Nephron progenitor cell (in vitro differentiated cells): Measurements from ENCODE around the gene CTDSPL.

ENCODE experiments used
- DNase-seq: peaks from one replicate; pipeline ENCODE4 v3.0.0; 2021
- H3K27ac Mint-ChIP-seq: 2 replicates; pipeline ENCODE4 v1.8.0; 2021; ENCODE audit warnings: mild to moderate bottlenecking, moderate library complexity, mixed read lengths
- H3K27me3 Mint-ChIP-seq: 2 replicates; pipeline ENCODE4 v1.8.0; 2021; ENCODE audit warnings: mild to moderate bottlenecking, low read depth, mixed read lengths; ENCODE audit not compliant: poor library complexity
- H3K36me3 Mint-ChIP-seq: 2 replicates; pipeline ENCODE4 v1.8.0; 2021; ENCODE audit warnings: low read depth, mixed read lengths
- H3K4me1 Mint-ChIP-seq: 2 replicates; pipeline ENCODE4 v1.8.0; 2021; ENCODE audit warnings: mixed read lengths
- H3K4me3 Mint-ChIP-seq: 2 replicates; pipeline ENCODE4 v1.8.0; 2021; ENCODE audit warnings: mild to moderate bottlenecking, moderate library complexity, mixed read lengths
- H3K9me3 Mint-ChIP-seq: 2 replicates; pipeline ENCODE4 v1.8.0; 2021; ENCODE audit warnings: mild to moderate bottlenecking, moderate library complexity, mixed read lengths
- TF ChIP-seq, protein P1 (sequence below): fragments of 200-600 bp; sonication (generic); IDR thresholded peaks from 2 replicates; pipeline ENCODE4 v1.5.0; 2021; ENCODE audit warnings: antibody characterized with exemption

The CTDSPL gene

DNA sequence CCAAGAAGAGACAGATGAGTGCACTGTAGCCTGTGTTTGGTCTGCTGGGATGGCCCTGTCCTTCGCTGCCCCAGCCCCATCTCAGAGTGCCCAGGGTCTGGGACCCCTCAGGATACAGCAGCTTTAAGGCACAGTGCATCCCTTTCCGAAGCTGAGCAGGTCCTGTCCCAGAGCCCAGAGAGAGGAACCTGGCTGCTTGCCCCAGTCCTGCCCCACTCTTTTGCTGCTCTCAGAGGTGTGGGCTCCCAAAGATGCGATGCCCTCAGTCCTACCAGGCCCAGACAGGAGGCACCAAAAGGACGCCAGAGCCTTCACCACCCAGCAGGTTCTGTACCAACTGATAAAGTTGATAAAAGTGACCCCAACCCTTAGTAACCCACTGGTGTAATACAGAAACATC lies 159.5 kb downstream of the CTDSPL start:
- Mint-ChIP-seq H3K27ac (no peak overlapping the region), H3K9me3 (no peaks in the 10 kb centered on the region), H3K4me1 (peaks cover 37% of the 10 kb centered on the region), H3K27me3 (peaks cover 24% of the 10 kb centered on the region), H3K4me3 (no peak overlapping the region), H3K36me3 (peaks cover 8% of the 10 kb centered on the region)
- no peak for DNase-seq
- TF ChIP-seq, protein P1, sequence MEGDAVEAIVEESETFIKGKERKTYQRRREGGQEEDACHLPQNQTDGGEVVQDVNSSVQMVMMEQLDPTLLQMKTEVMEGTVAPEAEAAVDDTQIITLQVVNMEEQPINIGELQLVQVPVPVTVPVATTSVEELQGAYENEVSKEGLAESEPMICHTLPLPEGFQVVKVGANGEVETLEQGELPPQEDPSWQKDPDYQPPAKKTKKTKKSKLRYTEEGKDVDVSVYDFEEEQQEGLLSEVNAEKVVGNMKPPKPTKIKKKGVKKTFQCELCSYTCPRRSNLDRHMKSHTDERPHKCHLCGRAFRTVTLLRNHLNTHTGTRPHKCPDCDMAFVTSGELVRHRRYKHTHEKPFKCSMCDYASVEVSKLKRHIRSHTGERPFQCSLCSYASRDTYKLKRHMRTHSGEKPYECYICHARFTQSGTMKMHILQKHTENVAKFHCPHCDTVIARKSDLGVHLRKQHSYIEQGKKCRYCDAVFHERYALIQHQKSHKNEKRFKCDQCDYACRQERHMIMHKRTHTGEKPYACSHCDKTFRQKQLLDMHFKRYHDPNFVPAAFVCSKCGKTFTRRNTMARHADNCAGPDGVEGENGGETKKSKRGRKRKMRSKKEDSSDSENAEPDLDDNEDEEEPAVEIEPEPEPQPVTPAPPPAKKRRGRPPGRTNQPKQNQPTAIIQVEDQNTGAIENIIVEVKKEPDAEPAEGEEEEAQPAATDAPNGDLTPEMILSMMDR, result no peak

DNA sequence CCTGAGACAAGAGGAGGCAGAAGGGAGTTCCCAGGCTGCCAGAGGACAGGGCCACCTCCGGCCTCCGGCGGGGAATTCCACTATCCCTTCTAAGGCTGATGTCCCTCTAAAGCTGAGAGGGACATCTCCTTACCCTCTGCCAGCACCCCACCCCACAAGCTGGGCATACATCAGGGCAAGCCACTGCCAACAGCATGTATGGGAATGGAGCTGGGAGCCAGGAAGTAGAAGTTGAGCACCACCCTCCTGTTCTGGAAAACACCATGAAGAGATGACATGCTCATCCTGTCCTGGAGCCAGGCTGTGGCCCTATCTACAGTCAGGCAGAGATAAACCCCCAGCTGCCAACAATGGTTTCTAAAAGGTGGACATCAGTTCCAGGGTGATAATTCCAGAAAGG lies 160.6 kb downstream of the CTDSPL start:
- H3K4me1 Mint-ChIP-seq, result peaks cover 37% of the 10 kb centered on the region
- no peak overlapping the region for H3K27ac Mint-ChIP-seq
- peaks cover 35% of the 10 kb centered on the region for H3K27me3 Mint-ChIP-seq
- no peaks in the 10 kb centered on the region for H3K9me3 Mint-ChIP-seq
- H3K4me3 Mint-ChIP-seq, result no peak overlapping the region
- TF ChIP-seq, protein P1, result no peak
- no peaks in the 10 kb centered on the region for H3K36me3 Mint-ChIP-seq
- no peak for DNase-seq

DNA sequence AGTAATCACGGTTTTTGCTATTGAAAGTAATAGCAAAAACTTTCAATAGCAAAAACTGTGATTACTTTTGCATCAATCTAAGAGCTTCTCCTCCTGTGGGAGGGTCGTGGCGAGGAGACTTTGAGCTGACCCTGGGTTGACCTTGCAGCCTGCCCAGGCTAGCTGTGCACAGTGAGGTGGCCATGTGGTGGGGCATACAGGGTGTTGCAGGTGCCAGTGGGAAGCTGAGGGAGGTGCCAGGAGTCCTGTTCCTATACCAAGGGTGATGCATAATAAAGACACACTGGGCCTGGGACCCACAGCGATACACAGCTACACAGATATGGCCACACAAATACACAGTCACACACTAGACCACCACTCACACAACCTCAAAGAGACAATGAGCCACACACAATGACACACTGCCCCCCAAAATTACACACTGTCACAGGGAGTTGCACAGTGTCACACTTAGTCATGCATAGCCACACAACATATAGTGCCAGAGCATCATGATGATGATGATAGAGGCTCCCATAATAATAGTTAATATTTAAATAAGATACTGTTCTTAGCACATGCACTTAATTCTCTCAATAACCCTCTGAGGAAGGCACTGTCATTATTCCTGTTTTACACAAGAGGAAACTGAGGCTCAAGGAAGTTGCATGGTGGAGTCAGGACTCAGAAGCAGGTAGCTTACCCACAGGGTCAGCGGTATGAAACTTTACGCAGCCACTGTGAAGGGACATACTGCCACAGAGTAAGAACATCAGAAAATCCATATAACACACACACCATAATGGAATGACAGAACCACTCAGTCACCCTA lies 161.4 kb downstream of the CTDSPL start:
- peak overlapping the region; percentile 85 for H3K4me3 Mint-ChIP-seq
- DNase-seq, result no peak
- TF ChIP-seq, protein P1, result no peak
- H3K27ac Mint-ChIP-seq, result no peak overlapping the region
- peaks cover 43% of the 10 kb centered on the region for H3K27me3 Mint-ChIP-seq
- H3K36me3 Mint-ChIP-seq, result no peaks in the 10 kb centered on the region
- H3K4me1 Mint-ChIP-seq, result peaks cover 30% of the 10 kb centered on the region
- H3K9me3 Mint-ChIP-seq, result no peaks in the 10 kb centered on the region

DNA sequence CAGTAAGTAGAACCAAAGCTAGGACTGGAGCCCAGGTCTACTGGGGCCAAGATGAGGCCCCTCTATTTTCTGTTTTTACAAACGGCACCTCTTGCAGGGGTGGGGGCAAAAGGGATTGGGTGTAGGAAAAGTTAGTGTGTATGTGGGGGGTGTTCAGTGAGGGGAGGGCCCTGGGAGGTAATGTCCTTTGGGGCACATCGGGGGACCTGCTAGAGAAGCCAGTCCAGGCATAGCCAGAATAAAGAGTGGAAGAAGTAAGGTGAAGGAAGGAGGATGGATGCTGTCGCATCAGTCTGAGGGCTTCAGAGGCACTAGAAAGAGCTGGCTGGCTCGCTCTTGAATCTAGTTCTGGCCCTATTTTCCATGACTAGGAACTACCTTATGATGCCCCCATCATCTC lies 165.2 kb downstream of the CTDSPL start:
- TF ChIP-seq, protein P1, result no peak
- Mint-ChIP-seq H3K4me3 (no peak overlapping the region), H3K27ac (no peak overlapping the region), H3K9me3 (no peaks in the 10 kb centered on the region), H3K4me1 (peaks cover 31% of the 10 kb centered on the region), H3K27me3 (peaks cover 65% of the 10 kb centered on the region), H3K36me3 (no peaks in the 10 kb centered on the region)
- DNase-seq, result no peak

DNA sequence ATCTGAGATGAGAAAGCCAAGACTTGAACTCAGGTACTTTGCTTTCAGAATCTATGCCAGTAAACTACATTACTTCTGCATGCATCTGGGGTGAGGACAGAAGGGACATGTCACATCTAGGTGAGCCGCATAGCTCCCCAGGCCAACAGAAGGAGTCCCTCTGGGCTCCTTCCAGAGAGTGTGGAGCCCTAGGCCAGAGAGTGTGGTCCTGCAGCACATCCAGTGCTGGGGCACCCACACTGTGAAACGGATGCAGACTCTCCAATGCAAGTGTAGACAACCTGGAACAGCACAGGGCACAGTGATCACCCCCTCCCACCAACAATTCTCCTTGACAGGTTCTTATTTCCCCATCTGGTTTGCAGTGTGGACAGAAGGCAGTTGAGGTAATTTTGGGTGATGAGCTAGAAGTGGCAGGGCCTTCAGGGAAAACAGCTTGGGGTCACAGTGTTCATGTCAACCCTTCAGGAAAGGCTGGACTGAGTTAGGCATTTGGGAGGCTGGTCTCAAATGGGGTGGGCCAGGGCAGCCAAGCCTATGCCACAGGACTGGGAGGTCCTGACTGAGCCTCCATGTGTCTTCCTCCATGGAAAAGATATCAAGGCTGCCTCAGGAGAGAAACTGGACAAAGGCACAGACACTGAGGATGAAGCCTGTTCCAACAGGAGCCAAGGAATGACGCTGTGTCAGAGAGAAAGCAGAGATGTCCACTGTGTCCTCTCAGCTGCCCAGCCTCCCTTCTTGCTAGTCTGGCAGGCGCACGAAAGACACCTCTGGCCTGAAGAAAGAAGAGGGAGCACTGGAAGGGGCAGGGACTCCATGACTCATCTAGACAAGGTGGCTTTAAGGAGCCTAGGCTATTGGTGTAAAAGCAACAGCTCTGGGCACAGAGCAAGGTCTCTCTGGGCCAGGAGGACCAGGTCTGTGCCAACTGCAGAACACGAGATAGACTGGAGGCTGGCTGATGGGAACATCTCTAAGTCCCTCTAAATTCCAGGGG lies 166.1 kb downstream of the CTDSPL start:
- Mint-ChIP-seq H3K9me3 (no peaks in the 10 kb centered on the region), H3K27me3 (peaks cover 74% of the 10 kb centered on the region), H3K36me3 (no peaks in the 10 kb centered on the region), H3K4me3 (peak overlapping the region; percentile 85), H3K27ac (no peak overlapping the region), H3K4me1 (peaks cover 31% of the 10 kb centered on the region)
- TF ChIP-seq, protein P1, result no peak
- DNase-seq, result no peak
